CD14-positive monocyte (primary cell): Measurements from ENCODE around the gene KLF13. TPM values are rescaled to one million over a fixed set of nuclear protein-coding genes. Genes with fewer than 3 reads are reported as not detected.

ENCODE experiments used
- DNase-seq, 3 donors: peaks; one replicate each; pipeline ENCODE4 v3.0.0-alpha.2; 2011 to 2022
- H2AFZ ChIP-seq: 2 replicates; pipeline ENCODE4 v1.6.0; 2012; ENCODE audit warnings: mild to moderate bottlenecking, low read depth, low read length, inconsistent platforms; ENCODE audit not compliant: insufficient read depth, poor library complexity, severe bottlenecking
- H3K27ac ChIP-seq, 2 donors: 1 replicate in 1 of 2; 2 replicates in 1 of 2; pipeline ENCODE4 v1.5.1; 2012 to 2013; ENCODE audit warnings: low read length in 2 of 2, control low read depth in 1 of 2, inconsistent platforms in 1 of 2, low read depth in 1 of 2, mild to moderate bottlenecking in 1 of 2
- H3K27me3 ChIP-seq, 2 donors: one replicate each; pipeline versions ENCODE4 v1.6.0 to v1.6.1; 2011 to 2013; ENCODE audit warnings: low read length in 2 of 2; ENCODE audit not compliant: control insufficient read depth in 2 of 2, insufficient read depth in 2 of 2
- H3K36me3 ChIP-seq, 2 donors: replicated peaks in 1 of 2; 1 replicate in 1 of 2; 2 replicates in 1 of 2; pipeline versions ENCODE4 v1.5.1 to v1.6.1; 2012 to 2013; ENCODE audit warnings: low read length in 2 of 2, control low read depth in 1 of 2, inconsistent platforms in 1 of 2, mild to moderate bottlenecking in 1 of 2; ENCODE audit not compliant: insufficient read depth in 2 of 2, control insufficient read depth in 1 of 2
- H3K4me1 ChIP-seq, 2 donors: 1 replicate in 1 of 2; 2 replicates in 1 of 2; pipeline versions ENCODE4 v1.5.1 to v1.6.1; 2012 to 2013; ENCODE audit warnings: low read length in 2 of 2, control low read depth in 1 of 2, inconsistent platforms in 1 of 2, mild to moderate bottlenecking in 1 of 2, moderate library complexity in 1 of 2; ENCODE audit not compliant: insufficient read depth in 2 of 2, control insufficient read depth in 1 of 2
- H3K4me2 ChIP-seq: replicated peaks from 2 replicates; pipeline ENCODE3; 2012; ENCODE audit warnings: low read length, moderate library complexity, mild to moderate bottlenecking; ENCODE audit not compliant: poor library complexity, severe bottlenecking; ENCODE audit errors: extremely low read depth
- H3K4me3 ChIP-seq, 3 experiments: fragments of 200-600 bp in 1 of 3; sonication (generic) in 1 of 3; replicated peaks in 1 of 3; 1 replicate in 2 of 3; 2 replicates in 1 of 3; pipeline ENCODE4 v1.5.1; 2011 to 2013; ENCODE audit warnings: low read length in 3 of 3, mild to moderate bottlenecking in 3 of 3, control low read depth in 2 of 3, low read depth in 2 of 3, inconsistent platforms in 1 of 3, moderate library complexity in 1 of 3
- H3K79me2 ChIP-seq: 2 replicates; pipeline ENCODE4 v1.6.0; 2012; ENCODE audit warnings: mild to moderate bottlenecking, control low read depth, inconsistent platforms, low read length, moderate library complexity; ENCODE audit not compliant: insufficient read depth
- H3K9ac ChIP-seq: 2 replicates; pipeline ENCODE4 v1.6.0; 2017; ENCODE audit warnings: low read length, mild to moderate bottlenecking; ENCODE audit not compliant: insufficient read depth, poor library complexity, severe bottlenecking
- H3K9me3 ChIP-seq, 2 donors: replicated peaks in 1 of 2; 1 replicate in 1 of 2; 2 replicates in 1 of 2; pipeline versions ENCODE4 v1.5.1 to v1.6.1; 2012 to 2013; ENCODE audit warnings: low read length in 2 of 2, control low read depth in 1 of 2; ENCODE audit not compliant: control insufficient read depth in 1 of 2, insufficient read depth in 1 of 2
- H4K20me1 ChIP-seq: 2 replicates; pipeline ENCODE4 v1.6.0; 2012; ENCODE audit warnings: mild to moderate bottlenecking, low read length, control low read depth, moderate library complexity; ENCODE audit not compliant: insufficient read depth
- H3K27ac Mint-ChIP-seq, 7 donors: one replicate each; pipeline ENCODE4 v1.8.0; 2020; ENCODE audit warnings: mild to moderate bottlenecking in 7 of 7, mixed read lengths in 7 of 7, moderate library complexity in 6 of 7, inconsistent platforms in 2 of 7
- H3K27me3 Mint-ChIP-seq, 3 donors: one replicate each; pipeline ENCODE4 v1.8.0; 2021 to 2022; ENCODE audit warnings: low read depth in 3 of 3, mild to moderate bottlenecking in 3 of 3, mixed read lengths in 3 of 3, moderate library complexity in 3 of 3, inconsistent platforms in 1 of 3
- H3K36me3 Mint-ChIP-seq, 2 donors: one replicate each; pipeline ENCODE4 v1.8.0; 2020; ENCODE audit warnings: mixed read lengths in 2 of 2, inconsistent platforms in 1 of 2, mild to moderate bottlenecking in 1 of 2
- H3K4me1 Mint-ChIP-seq: one replicate; pipeline ENCODE4 v1.8.0; 2020; ENCODE audit warnings: mild to moderate bottlenecking, mixed read lengths
- H3K4me3 Mint-ChIP-seq, 2 donors: one replicate each; pipeline ENCODE4 v1.8.0; 2020; ENCODE audit warnings: mild to moderate bottlenecking in 2 of 2, mixed read lengths in 2 of 2, moderate library complexity in 1 of 2
- H3K9me3 Mint-ChIP-seq, 7 donors: one replicate each; pipeline ENCODE4 v1.8.0; 2020 to 2022; ENCODE audit warnings: mixed read lengths in 7 of 7, mild to moderate bottlenecking in 6 of 7, moderate library complexity in 6 of 7, inconsistent platforms in 2 of 7
- WGBS: methylation state at CpG from one replicate; pipeline ENCODE4 v1.1.5; 2013; ENCODE audit warnings: missing lambda C conversion rate; ENCODE audit not compliant: insufficient coverage; 5-methylcytosine and 5-hydroxymethylcytosine counted together
- intact Hi-C, 2 donors: fragments of 100-400 bp; cut with micrococcal nuclease; formaldehyde crosslinking; loops; one replicate each; pipeline versions ENCODE4 v1.15.0 to v1.15.1; 2023
- polyA plus RNA-seq, 3 donors: library from polyadenylated mRNA; depleted of rRNA in 1 of 3; unstranded in 2 of 3; stranded (reverse) in 1 of 3; fragments of 300-500 nt in 2 of 3; fragments of >200 nt in 1 of 3; fragmentation: Illumina TruSeq in 2 of 3; gene quantifications; 1 replicate in 2 of 3; 2 replicates in 1 of 3; pipeline ENCODE4 v1.2.3, GENCODE V29; 2012 to 2021
- TF ChIP-seq, protein P1 (sequence below): fragments of 200-600 bp; IDR thresholded peaks from one replicate; pipeline ENCODE4 v1.8.0; 2022; ENCODE audit warnings: antibody characterized with exemption, mild to moderate bottlenecking

KLF13 gene
- polyA plus RNA-seq, 3 donors = 22.5 to 121 (median 28.0) TPM

DNA sequence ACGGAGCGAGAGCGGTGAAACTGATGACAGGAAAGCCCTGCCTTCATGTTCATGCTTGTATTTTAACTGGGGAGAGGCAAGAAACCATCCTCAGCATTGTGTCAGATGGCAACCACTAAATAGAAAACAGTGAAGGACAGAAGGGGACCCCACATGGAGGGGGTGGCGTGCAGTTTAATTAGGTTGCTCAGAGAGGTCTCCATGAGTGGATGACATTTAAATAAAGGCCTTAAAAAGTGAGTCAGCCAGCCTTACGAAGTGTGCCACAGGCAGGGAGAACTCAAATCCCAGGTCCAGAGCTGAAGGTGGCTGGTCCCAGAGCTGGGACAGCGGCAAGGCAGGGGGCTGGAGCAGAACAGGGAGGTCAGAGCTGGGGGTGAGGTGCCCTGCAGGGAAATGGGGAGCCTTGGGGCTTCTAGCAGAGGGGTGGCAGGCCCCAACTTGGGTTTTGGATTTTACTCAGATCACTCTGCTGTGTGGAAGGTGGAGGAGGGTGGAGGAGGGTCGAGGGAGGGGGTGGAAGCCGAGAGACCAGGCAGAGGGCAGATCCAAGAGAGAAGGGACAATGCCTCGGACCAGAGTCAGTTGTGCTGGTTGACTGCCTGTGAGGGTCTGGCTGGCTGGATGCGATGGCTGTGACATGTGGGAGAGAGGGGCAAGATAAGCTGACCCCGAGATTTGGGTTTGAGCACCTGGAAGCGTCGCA lies 73.7 kb downstream of the KLF13 start:
- DNase-seq = no peak
- Histone ChIP-seq H2AFZ (no peak overlapping the region), H3K4me1 (peaks cover 21% of the 10 kb centered on the region in 2 donors), H3K36me3 (no peaks in the 10 kb centered on the region), H3K9ac (no peak overlapping the region), H3K79me2 (no peaks in the 10 kb centered on the region), H3K9me3 (peaks cover 0 to 8% of the 10 kb centered on the region in 2 donors), H3K4me2 (no peak overlapping the region), H3K4me3 (no peak overlapping the region), H3K27me3 (no peaks in the 10 kb centered on the region), H3K27ac (no peak overlapping the region), H4K20me1 (no peaks in the 10 kb centered on the region)
- WGBS = 98% methylated on average over 9 of the region's 13 CpGs
- Mint-ChIP-seq H3K36me3 (no peaks in the 10 kb centered on the region), H3K4me3 (no peak overlapping the region), H3K27ac (peak overlapping the region in 2 of 7 donors; percentile 17 to 60), H3K4me1 (peaks cover 27% of the 10 kb centered on the region), H3K9me3 (peaks cover 0 to 8% (median 5%) of the 10 kb centered on the region in 7 donors), H3K27me3 (peaks cover 2 to 7% (median 2%) of the 10 kb centered on the region in 3 donors)
- TF ChIP-seq, protein P1, sequence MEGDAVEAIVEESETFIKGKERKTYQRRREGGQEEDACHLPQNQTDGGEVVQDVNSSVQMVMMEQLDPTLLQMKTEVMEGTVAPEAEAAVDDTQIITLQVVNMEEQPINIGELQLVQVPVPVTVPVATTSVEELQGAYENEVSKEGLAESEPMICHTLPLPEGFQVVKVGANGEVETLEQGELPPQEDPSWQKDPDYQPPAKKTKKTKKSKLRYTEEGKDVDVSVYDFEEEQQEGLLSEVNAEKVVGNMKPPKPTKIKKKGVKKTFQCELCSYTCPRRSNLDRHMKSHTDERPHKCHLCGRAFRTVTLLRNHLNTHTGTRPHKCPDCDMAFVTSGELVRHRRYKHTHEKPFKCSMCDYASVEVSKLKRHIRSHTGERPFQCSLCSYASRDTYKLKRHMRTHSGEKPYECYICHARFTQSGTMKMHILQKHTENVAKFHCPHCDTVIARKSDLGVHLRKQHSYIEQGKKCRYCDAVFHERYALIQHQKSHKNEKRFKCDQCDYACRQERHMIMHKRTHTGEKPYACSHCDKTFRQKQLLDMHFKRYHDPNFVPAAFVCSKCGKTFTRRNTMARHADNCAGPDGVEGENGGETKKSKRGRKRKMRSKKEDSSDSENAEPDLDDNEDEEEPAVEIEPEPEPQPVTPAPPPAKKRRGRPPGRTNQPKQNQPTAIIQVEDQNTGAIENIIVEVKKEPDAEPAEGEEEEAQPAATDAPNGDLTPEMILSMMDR = no peak
- intact Hi-C loops = no loop called here

DNA sequence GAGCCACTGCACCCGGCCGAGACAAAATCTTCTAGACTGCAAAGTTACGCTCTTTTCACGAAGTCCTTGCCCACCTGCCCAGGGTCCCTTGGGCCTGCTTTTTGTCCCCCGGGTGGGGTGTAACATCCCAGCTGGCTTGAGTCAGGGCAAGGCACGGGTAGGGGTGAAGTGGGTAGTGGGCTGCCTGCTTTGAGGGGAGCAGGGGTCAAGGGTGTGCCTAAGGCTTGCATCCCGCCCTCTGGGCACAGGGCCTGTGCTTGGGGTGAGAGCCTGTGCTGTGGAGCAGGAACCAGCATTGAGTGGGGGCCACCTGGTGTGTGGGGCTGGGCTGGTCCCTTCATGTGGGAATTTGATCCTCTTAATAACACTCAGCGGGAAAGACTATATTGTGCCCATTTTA lies 74.6 kb downstream of the KLF13 start:
- H3K4me1 Mint-ChIP-seq = peaks cover 32% of the 10 kb centered on the region
- no peak overlapping the region for H3K27ac Mint-ChIP-seq
- intact Hi-C loops = no loop called here

More for the DNA sequence above, 74.6 kb downstream of the KLF13 start:
- no peaks in the 10 kb centered on the region for H3K79me2 ChIP-seq
- H3K9ac ChIP-seq = no peak overlapping the region
- no peak overlapping the region for H2AFZ ChIP-seq
- no peaks in the 10 kb centered on the region for H4K20me1 ChIP-seq
- no peaks in the 10 kb centered on the region for H3K27me3 ChIP-seq
- no peak overlapping the region for H3K4me2 ChIP-seq
- Mint-ChIP-seq H3K36me3 (peaks cover 0 to 2% of the 10 kb centered on the region in 2 donors), H3K4me3 (no peak overlapping the region), H3K9me3 (peaks cover 0 to 11% (median 5%) of the 10 kb centered on the region in 7 donors), H3K27me3 (peaks cover 2 to 7% (median 2%) of the 10 kb centered on the region in 3 donors)
- no peak for DNase-seq
- H3K4me3 ChIP-seq = no peak overlapping the region
- H3K4me1 ChIP-seq = peaks cover 27 to 28% of the 10 kb centered on the region in 2 donors
- no peaks in the 10 kb centered on the region for H3K36me3 ChIP-seq
- WGBS = 79% methylated on average over 7 of the region's 8 CpGs
- no peak overlapping the region for H3K27ac ChIP-seq
- TF ChIP-seq, protein P1 = no peak
- H3K9me3 ChIP-seq = peaks cover 0 to 8% of the 10 kb centered on the region in 2 donors
